NCI-H1417 treated with DMSO at 0.1 percent for 48 hours (cell line): Measurements from ENCODE around the gene PSMB7.
"Not testable (repeated sequence)": the region's sequence is repeated elsewhere in the genome, so short reads cannot be mapped to it uniquely, and the experiment has no call there.

Experiments used
- DNase-seq: peaks from one replicate; lab custom pipeline; 2025; lab: John Stamatoyannopoulos, UW

Gene PSMB7

GRCh38 chr9:124442826-124443225, 27.6 kb upstream of the PSMB7 start:
- no peak for DNase-seq

- no peak for DNase-seq
Measured at GRCh38 chr9:124442379-124442778, 27.1 kb upstream of the PSMB7 start.

GRCh38 chr9:124441291-124441690, 26.0 kb upstream of the PSMB7 start:
- DNase-seq: no peak

- no peak for DNase-seq
Measured at GRCh38 chr9:124440786-124441185, 25.5 kb upstream of the PSMB7 start.

- DNase-seq: no peak
Measured at GRCh38 chr9:124439686-124440243, 24.5 kb upstream of the PSMB7 start.

GRCh38 chr9:124439086-124439485, 23.8 kb upstream of the PSMB7 start:
- no peak for DNase-seq

- DNase-seq: no peak
Measured at GRCh38 chr9:124438091-124438490, 22.8 kb upstream of the PSMB7 start.

- no peak for DNase-seq
Measured at GRCh38 chr9:124437086-124437485, 21.8 kb upstream of the PSMB7 start.

- no peak for DNase-seq
Measured at GRCh38 chr9:124436320-124436719, 21.1 kb upstream of the PSMB7 start.

- DNase-seq: no peak
Measured at GRCh38 chr9:124429530-124429867, 14.3 kb upstream of the PSMB7 start.

- DNase-seq: no peak
Measured at GRCh38 chr9:124428751-124429529, 13.7 kb upstream of the PSMB7 start.

GRCh38 chr9:124427281-124427680, 12.0 kb upstream of the PSMB7 start:
- no peak for DNase-seq

GRCh38 chr9:124426361-124426760, 11.1 kb upstream of the PSMB7 start:
- no peak for DNase-seq

- DNase-seq: not testable (repeated sequence)
Measured at GRCh38 chr9:124425733-124426132, 10.5 kb upstream of the PSMB7 start.

- DNase-seq: no peak
Measured at GRCh38 chr9:124423591-124423990, 8.3 kb upstream of the PSMB7 start.

GRCh38 chr9:124423155-124423554, 7.9 kb upstream of the PSMB7 start:
- DNase-seq: no peak

GRCh38 chr9:124420991-124421543, 5.8 kb upstream of the PSMB7 start:
- peak; percentile 86 for DNase-seq

- no peak for DNase-seq
Measured at GRCh38 chr9:124419832-124420489, 4.7 kb upstream of the PSMB7 start.

GRCh38 chr9:124415852-124416484, 726 bp upstream of the PSMB7 start:
- DNase-seq: no peak

GRCh38 chr9:124414612-124415011, 630 bp downstream of the PSMB7 start:
- DNase-seq: no peak

- DNase-seq: no peak
Measured at GRCh38 chr9:124412228-124412575, 3.0 kb downstream of the PSMB7 start.

GRCh38 chr9:124411514-124412227, 3.6 kb downstream of the PSMB7 start:
- no peak for DNase-seq
